HG02759 (cell line): ENCODE data around the gene TIMM44.
"Not testable (repeated sequence)": the region's sequence is repeated elsewhere in the genome, so short reads cannot be mapped to it uniquely, and the experiment has no call there.

Source experiments
- ATAC-seq: cut with Tn5 transposase; IDR thresholded peaks from one replicate; pipeline ENCODE4 v1.9.1; 2021; ENCODE audit warnings: mild to moderate bottlenecking, moderate library complexity; ENCODE audit not compliant: unreplicated experiment

The TIMM44 gene

DNA sequence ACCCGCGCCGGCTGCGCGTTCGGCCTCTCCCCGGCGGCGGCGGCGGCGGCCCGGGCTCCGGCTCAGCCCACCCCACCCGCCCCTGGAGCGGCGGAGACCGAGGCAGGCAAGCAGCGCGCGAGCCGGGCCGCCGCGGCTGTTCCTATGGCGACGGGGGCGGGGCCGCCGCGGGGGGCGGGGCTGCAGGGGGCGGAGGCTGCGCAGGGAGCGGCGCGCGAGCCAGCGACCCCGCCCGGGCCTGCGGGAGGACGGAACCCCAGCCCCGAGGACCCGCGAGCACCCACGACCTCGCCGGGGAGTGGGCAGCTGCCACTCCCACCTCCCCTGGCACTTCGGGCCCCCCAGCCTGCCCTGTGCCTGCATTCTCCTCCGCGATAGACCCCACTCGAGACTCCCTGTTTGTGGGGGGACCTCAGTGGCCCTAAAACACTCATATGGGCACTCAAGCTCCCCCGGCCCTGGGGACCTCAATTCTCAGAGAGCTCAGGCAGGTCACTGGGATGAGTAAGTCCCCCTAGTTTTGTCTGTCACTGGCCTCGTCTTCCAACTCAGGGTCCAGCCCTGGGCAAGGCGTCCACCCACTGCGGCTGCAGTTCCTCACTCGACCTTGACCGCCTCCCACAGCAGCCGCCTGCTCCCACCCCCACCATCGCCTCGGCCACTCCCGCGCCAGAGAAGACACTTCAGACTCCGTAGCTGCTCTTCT, 17.3 kb downstream of the TIMM44 start, which contains the start of gene CTXN1:
CTXN1 (minus strand) TSS at position 115 of the 706 bp plus-strand sequence. CDS start 597 bp downstream, outside the sequence.
- peak; percentile 49 for ATAC-seq

DNA sequence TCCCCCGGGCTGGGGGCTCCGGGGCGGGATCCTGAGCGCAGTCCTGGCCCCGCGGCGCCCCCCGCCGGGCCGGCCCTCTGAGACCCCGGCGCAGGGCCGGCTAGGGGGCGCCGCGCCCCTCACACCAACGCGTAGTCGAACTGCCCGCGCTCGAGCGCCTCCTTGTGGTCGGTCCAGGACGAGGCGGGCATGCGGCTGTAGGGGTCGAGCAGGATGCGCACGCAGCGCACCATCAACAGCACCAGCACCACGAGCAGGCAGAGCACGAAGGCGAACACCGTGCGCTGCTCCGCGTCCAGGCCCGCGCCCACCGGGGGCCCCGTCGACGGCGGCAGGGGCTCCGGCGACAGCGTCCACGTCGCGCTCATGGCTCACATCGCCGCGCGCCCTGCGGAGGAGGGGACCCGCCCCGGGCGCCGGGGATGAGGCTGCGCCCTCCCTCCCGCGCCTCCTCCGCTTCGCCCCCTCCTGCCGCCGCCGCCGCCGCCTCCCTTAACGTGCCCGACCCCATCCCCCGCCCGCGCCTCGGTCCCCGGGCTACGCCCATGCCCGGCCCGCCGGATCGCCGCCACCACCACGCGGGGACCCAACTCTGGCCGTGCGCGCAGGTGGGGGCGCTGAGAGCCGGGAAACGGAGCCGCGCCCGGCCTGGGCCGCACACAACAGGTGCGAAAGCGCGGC, 18.2 kb downstream of the TIMM44 start:
- peak; percentile 28 for ATAC-seq

DNA sequence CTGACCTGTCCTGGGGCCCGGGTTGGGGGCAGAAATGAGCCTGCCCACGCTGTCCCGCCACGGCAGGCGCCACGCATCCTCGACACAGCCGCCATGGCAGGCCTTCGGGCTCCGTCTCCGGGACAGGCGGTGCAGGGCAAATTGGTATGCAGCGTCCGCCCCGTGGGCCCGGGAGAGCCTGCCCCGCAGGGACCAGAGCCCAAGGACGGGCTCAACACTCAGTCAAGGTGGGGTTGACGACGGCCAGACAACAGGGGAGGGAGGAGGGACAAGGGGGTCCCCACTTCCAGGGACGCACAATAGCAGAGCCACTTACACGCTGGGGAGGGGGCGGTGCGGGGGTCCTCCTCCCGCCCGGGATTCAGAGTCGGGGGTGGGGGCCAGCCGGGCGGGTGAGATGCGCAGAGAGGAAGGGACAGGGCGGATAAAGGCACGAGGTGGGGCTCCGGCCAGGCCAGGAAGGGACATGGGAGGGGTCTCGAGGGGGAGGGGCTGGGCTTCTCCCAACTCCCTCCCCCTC, 18.8 kb downstream of the TIMM44 start:
- ATAC-seq: no peak

DNA sequence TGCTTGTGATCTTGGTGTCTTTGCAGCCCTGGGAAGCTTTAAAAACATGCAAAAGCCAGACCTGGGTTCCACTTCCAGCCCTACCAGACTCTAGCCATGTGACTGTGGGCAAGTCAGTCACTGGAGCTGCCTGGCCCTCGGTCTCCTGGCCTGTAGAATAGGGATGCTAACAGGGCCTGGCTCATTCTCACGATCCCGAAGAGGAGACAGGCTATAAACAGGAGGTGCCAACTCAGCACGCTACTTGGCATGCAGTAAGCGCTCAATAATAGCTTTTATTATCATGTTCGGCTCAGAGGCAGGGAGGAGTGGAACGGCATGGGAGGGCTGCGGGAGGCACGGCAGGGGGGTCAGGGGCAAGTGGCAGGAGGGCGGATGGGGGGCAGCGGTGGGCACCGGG, 19.2 kb downstream of the TIMM44 start:
- no peak for ATAC-seq

DNA sequence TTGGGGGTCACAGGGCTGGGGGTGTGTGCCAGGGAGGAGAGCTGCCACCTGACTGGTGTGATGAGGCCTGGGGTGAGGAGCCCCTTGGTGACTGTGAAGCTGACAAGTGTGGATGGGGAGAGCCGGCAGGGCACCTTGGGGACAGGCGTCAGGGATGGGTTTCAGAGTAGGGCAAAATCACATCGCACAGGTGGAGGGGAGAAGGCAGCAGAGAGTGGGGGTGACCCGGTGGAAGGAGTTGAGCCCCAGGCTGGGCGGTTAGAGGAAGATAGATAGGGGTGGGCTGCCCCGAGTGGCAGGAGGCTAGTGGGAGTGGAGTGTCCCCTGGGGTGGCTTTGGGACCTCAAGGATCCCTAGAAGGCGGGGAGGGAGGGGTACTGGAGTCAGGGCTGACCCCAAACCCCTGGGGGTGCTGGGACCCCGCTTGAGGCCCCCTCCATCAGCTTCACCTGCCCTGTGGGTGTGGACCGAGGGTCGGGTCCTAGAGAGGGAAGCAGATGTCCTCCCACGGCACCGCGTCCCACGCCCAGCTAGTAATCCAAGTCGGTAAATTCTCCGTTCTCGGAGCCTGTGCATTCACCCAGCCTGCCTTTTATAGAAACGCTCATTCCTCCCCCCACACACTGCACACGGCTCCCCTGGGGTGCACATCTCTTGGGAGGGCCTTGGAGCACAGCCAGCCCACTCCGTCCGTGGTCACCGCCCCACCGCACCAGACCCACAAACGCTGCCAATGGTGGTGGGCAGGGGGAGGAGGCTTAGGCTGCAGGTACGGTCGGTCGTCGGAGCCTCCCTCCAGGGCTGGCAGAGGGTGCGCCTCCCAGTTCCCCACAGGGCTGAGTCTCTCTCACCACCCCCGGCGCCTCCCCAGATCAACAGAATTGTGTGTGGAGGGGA, 19.9 kb downstream of the TIMM44 start:
- ATAC-seq: no peak

DNA sequence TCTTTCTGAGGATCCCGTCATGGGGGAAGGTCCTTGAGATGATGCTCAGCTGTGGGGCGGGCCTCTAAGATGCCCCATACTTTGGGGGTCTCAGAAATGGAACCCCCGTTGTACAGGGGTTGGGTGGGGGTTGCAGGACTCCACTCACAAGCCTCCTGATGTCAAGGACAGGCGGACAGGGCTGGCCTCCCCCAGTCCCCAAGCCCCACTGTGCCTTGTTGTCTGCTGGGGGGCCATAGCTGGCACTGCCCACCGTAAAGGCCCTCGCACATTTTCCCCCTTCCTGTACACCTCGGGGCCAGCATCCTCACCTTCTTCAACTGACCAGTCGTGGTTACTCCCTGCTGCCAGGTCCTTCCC, 20.6 kb downstream of the TIMM44 start:
- ATAC-seq: no peak

DNA sequence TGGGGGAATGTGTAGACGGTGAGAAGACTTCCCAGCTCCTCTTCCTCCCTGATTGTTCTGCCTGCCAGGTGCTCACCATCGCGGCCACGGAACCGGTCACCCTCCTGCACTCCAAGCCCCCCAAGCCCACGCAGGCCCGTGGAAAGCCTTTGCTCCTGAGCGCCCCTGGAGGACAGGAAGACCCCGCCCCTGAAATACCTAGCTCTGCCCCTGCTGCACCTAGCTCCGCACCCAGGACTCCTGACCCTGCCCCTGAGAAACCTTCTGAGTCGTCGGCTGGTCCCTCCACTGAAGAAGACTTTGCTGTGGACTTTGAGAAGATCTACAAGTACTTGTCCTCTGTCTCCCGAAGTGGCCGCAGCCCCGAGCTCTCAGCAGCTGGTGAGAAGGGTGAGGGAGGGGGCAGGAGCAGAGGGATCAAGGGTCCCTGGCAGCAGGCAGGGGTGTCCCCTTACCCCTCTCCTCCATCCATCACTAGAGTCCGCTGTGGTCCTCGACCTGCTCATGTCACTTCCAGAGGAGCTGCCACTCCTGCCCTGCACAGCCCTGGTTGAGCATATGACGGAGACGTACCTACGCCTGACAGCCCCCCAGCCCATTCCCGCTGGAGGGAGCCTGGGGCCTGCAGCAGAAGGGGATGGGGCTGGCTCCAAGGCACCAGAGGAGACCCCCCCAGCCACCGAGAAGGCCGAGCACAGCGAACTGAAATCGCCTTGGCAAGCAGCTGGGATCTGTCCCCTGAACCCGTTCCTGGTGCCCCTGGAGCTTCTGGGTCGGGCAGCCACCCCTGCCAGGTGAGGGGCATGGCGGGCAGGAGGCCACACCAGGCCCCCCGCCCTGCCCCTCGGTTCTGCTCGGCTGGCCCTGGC, 21.3 kb downstream of the TIMM44 start:
- no peak for ATAC-seq

DNA sequence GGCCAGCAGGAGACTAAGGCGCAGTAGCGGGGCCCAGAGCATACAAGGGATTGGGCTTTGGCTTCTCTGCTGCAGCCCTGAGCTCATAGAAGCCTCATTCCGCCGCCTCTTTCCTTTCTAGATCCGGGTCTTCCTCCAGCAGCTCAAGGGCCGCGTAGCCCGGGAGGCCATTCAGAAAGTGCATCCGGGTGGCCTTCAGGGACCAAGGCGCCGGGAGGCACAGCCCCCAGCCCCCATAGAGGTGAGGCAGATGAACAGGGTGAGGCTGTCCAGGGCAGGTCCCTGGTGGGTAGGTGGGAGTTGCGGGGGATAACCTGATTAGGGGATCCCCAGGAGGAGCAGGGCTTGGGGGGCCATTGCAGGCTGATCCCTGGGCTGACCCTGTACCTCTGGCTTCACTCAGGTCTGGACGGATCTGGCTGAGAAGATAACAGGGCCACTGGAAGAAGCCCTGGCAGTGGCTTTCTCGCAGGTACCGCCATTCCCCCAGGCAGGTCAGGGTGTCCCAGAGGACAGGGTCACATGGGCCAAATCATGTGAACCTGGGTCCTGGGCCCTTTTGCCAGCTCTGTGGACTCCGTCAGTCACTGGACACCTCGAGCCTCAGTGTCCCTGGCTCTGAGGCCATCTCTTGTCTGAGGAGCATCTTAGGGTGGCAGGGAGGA, 22.0 kb downstream of the TIMM44 start:
- ATAC-seq: no peak

DNA sequence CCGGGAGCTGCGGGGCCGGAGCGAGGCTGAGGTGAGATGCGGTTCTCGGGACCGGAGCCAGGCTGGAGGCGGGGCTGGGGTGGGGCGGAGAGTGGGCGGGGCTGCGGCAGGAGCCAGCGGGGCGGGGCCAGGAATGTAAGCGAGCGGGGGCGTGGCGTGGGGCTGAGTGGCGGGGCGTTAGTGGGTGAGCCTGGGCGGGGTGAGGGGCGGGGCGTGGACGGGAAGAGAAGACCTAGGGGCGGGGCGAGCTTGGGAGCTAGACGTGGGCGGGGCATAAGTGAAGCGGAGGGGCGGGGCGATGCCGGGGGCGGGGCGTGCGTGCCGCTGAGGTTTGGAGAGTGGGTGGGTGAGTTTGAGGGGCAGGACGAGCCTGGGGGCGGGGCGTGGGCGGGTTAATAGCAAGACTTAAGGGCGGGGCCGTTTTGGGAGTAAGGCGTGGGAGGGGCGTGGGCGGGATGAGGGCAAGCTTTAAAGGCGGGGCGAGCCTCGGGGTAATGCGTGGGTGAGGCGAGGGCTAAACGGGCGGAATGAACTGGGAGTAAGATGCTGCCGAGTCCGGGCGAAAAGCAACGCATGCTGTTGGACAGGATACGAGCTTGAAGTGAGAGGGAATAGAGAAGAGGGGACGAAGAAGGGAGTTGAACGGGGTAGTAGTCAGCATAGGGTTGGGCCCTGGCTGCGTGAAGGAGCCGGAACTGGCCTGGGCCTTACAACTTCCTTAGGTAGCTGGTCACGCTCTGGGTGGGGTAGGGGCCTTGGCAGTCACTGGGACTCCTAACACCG, 22.8 kb downstream of the TIMM44 start:
- peak; percentile 42 for ATAC-seq

DNA sequence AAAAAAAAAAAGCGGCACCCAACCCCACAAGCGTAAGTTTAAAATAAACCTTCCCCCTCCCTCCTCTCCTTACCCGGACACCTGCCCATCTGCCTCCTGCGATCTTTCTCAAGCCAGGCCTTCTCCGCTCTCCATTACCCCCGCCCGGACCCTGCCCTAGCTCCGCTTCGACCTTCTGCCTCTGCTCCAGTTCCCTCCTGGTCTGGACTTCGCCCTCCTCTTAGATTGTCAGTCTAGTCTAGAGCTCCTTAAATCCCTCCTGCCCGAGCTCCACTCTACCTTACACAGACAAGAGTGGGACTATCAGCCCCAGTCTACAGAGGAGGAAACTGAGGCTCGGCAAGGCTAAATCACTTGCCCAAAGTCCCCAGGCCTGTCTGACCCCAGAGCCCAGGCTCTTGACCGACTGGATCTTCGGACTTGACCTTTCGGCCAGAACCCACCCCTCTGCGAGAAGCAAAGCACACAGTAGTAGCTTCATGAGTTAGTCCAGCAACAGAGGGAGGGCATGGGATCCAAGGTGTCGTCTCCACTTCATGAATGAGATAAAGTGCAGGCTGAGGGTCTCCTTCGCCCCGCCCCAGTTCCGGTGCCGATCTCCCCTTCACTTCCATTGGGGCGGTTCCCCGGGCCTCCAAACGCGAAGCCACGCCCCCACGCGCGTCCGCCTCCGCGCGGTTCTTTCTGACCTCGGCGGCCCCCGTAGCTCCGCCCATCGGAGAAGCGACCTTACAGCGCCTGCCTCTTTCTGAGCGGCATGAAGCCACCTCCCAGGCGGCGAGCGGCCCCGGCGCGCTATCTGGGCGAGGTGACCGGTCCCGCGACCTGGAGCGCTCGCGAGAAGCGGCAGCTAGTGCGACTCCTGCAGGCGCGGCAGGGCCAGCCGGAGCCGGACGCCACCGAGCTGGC, 23.6 kb downstream of the TIMM44 start, which contains the start of gene SNAPC2:
SNAPC2 (plus strand) TSS at position 729 of the 909 bp plus-strand sequence; CDS start at position 758, 29 bp downstream.
- ATAC-seq: peak; percentile 72

DNA sequence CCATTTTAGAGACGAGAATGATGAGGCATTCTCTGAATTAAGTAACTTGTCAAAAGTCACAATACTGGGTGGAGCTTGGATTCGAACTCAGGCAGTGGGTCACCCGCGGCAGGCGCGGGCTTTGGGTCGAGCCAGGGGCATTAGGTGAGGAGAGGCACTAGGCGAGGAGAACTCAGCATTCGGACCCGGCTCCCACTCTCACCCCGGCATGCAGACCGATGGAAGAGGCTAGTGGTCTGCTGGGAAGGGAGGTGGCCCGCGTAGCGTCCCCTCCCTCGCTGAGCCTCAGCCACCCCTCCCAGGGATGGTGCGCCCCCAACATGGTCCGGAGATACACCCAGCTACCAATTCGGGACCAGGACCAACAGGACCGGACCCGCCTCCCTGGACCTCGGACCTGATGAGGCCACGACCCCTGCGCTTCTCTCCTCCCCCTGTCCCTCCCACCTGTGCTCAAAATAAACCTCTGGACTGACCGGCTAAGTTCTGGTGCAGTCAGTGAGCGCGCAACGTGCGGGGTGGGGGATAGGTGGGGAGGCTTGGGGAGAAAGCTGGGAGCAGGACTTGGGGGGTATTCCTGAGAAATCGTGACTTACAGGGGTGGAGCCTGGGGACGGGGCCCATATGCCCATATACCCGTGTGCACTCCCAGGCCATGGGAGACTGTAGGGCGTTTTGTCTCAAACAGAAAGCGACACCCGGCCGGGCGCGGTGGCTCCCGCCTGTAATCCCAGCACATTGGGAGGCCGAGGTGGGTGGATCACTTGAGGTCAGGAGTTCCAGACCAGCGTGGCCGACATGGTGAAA, 24.6 kb downstream of the TIMM44 start:
- ATAC-seq: no peak

DNA sequence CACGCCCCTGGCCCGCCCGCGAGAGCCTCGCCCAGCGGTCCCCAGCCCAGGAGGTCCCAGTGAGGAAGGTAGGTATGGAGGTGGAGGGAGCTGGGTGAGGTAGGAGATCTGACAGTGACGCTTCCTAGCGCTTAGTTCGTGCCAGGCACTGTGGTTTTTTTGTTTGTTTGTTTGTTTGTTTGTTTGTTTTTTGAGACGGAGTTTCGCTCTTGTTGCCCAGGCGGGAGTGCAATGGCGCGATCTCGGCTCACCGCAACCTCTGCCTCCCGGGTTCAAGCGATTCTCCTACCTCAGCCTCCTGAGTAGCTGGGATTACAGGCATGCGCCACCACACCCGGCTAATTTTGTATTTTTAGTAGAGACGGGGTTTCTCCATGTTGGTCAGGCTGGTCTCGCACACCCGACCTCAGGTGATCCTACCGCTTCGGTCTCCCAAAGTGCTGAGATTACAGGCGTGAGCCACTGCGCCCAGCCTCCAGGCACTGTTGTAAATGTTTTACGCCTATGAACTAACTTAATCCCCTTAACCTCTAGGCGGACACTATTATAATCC, 25.3 kb downstream of the TIMM44 start:
- not testable (repeated sequence) for ATAC-seq

DNA sequence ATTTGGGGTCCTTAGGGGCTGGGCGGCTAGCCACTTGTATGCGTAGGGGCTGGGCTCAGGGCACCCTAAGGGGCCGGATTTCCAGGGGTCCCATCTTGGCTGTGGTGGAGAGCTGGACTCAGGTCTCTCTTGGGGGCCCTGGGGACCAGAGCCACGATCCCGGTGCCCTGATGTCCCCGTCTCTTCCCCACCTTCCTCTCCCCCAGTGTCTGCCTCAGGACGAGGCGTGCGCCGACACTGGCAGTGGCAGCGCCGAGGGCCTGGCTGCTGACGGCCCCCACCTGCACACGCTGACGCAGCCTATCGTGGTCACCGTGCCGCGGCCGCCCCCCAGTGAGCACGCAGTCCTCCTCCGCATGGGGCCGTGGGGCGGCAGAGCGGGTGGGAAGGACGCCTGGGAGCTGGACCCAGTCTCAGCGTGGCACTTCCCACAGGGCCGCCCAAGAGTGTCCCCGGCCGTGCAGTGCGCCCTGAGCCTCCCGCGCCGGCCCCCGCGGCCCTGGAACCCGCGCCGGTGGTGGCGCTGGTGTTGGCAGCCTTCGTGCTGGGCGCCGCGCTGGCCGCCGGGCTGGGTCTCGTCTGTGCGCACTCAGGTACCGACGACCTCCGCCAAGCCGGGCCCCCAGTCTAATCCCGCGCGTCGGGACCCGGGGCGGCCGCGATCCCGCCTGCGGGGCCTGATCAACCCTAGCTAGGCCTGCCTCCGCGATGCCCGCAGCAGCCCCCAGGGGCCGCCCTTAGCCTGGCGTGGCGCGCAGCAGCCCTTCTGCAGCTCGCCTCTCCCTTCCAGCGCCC, 26.0 kb downstream of the TIMM44 start:
- ATAC-seq: no peak

DNA sequence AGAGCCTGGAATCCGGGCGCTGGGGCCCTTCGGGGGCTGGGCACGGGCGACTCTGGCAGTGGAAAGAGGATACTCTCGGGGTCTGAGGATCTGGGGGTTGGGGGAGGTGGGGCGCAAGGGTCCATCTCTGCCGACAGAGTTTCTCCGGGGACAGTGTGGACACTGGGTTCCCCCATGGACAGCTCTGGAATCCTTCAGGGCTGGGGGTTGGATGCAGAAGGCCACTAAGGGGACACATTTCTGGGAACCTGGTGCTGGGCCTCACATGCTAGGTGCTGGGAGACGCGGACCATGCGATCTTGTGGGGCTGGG, 26.6 kb downstream of the TIMM44 start:
- no peak for ATAC-seq

DNA sequence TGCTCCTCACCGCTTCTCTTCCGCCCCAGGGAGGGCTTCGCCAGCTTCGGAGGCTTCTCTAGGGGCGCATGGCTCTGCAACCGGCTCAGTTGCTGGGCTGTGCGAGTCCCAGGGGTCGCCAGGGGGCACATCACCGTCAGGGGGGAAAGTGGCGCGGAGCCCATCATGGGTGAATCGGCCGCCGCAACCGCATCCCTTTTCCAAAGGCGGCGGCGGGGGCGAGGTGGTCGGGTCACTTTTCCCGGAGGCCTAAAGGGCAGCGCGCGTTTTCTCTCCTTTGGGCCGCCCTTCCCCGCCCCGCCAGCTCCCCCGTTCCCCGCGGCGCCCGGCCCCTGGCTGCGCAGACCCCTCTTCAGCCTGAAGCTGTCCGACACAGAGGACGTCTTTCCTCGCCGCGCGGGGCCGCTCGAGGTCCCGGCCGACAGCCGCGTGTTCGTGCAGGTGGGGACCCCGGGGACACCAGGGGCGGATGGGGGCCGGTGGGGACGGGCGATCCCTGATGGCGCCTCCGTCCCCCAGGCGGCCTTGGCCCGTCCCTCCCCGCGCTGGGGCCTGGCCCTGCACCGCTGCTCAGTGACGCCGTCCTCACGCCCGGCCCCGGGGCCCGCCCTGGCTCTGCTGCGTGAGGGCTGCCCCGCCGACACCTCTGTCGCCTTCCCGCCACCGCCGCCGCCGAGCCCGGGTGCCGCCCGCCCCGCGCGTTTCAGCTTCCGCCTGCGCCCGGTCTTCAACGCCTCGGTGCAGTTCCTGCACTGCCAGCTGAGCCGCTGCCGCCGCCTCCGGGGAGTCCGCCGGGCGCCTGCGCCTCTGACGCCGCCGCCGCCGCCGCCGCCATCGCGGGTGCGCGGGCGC, 27.1 kb downstream of the TIMM44 start:
- ATAC-seq: no peak
